HG03108 (cell line): Measurements from ENCODE around the gene HORMAD2.

Experiments
- ATAC-seq: cut with Tn5 transposase; IDR thresholded peaks from one replicate; pipeline ENCODE4 v1.9.1; 2021; ENCODE audit warnings: moderate library complexity; ENCODE audit not compliant: unreplicated experiment

HORMAD2 gene

DNA sequence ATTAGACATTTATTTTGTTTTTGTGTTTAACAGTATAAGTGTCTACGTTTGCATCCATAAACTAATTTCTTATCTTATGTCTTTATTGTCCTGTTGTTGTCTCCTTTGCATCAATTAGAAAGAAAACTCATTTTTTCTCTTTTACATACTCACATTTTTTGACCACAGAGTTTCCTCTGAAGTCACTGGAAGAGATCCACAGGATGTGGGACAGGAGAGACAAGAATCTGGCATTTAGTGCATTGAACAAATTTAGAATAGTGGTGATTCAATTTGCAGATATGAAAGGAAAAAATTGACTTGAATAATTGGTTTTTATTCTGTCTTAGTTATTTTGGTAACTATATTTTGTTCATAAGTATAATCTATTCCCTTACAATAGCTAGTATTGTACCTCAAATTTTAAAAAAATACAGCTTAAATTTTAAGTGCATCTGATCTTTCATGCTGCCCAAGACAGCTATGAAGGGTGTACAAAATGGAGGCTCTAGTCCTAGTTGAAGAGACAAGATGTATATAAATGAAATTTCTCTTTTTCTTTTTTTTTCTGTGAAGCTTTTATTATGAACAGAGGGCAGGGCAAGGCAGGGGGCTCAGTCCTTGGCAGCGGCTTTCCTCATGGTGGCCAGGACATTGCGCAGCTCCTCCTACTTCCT, 24.4 kb downstream of the HORMAD2 start:
- no peak for ATAC-seq

- ATAC-seq: no peak
Measured at GRCh38 chr22:30105483-30105882, 25.2 kb downstream of the HORMAD2 start.

DNA sequence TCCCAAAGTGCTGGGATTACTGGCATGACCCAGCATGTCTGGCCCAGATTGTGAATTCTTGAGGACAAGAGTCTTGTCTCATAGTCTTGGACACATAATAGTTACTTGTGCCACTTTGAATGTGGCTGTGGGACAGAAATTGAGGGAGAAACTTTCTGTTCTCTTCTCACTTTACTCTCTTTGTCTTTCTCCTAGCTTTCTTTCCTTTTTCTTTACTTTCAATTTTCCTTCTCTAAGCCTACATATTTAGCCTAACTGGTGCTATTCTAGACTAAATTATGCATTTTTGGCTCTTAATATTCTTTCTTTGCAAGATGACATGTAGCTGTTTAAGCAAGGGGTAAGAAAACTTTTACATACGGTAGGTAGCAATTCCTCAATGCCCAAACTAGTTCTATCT, 33.2 kb downstream of the HORMAD2 start:
- no peak for ATAC-seq

DNA sequence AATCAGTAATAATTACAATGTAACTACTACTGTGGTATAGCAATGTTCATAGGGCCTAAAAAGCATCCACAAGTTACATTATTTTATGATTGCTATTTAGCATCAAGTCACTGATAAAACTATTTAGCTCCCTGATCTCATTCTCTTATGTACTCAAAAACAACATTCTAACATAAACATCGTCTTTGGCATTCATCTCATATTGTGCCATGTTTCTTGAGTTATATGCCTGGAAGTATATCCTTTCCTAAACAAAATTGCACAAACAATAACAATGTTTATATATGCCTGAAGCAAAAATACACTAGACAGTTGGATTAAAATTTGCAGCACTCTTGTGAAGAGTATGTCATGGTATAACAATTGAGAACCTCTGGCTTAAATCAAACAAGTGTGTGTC, 34.1 kb downstream of the HORMAD2 start:
- ATAC-seq: no peak

GRCh38 chr22:30115705-30116104, 35.4 kb downstream of the HORMAD2 start:
- ATAC-seq: no peak

- ATAC-seq: no peak
Measured at GRCh38 chr22:30116362-30117117, 36.3 kb downstream of the HORMAD2 start.

DNA sequence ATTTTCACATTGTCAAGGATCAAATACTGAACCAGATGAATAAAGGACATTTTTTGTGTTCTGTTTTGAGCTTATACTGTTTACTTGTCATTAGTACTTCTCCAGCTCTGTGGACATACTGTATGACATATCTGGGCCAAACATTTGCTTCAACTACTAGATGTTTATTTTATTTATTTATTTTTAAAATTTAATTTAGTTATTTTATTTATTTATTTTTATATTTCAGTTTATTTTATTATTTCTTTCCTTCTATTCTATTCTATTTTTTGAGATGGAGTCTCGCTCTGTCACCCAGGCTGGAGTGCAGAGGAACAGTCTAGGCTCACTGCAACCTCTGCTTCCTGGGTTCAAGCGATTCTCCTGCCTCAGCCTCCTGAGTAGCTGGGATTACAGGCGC, 37.0 kb downstream of the HORMAD2 start:
- ATAC-seq: no peak

- ATAC-seq: no peak
Measured at GRCh38 chr22:30118291-30118690, 38.0 kb downstream of the HORMAD2 start.

GRCh38 chr22:30121960-30122359, 41.7 kb downstream of the HORMAD2 start:
- no peak for ATAC-seq

DNA sequence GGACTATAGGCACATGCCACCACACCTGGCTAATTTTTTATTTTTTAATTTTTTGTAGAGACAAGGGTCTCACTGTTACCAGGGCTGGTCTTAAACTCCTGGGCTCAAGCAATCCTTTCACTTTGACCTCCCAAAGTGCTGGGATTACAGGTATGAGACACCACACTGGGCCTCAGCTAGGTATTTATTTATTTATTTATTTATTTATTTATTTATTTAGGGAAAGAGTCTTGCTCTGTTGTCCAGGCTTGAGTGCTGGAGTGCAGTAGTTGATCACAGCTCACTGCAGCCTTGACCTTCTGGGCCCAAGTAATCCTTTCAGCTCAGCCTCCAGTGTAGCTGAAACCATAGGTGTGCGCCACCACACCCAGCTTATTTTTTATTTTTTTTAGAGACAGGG, 43.2 kb downstream of the HORMAD2 start:
- no peak for ATAC-seq

DNA sequence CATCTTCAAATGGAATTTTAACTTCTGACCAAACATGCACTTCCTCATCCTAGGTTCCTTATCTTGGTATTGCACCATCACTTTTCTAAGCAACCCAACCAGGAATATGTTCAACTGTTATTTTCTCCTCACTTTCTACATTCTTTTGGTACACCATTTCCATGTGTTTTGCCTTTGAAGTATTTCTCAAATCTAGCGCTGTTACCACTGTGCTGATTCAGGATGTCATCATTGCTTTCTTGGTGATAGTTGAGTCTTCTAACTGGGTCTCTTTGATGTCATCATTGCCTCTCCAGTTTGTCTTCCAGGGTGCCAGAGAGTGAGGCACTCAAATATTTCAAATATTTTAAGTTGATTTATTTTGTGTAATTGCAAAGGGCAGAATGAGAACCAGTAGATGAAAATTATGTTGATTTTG, 47.5 kb downstream of the HORMAD2 start:
- no peak for ATAC-seq

DNA sequence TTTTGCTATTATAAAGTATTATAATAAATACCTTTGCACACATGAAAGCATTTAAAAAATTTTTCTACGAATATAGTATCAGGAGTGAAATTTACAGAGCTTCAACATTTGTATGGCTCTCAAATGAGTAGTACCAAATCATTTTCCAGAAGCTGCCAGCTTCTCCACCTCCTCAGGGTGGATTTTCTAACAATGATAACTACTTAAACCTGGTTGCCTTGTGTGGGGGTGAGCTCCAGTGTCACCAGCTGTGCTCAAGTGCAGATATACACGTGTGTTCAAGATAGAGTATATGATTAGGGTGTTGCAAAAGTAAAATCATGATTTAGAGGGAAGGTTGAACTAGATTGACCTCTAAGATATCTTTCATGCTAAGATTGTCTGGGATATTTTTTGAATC, 48.2 kb downstream of the HORMAD2 start:
- no peak for ATAC-seq

GRCh38 chr22:30129636-30130035, 49.4 kb downstream of the HORMAD2 start:
- no peak for ATAC-seq

DNA sequence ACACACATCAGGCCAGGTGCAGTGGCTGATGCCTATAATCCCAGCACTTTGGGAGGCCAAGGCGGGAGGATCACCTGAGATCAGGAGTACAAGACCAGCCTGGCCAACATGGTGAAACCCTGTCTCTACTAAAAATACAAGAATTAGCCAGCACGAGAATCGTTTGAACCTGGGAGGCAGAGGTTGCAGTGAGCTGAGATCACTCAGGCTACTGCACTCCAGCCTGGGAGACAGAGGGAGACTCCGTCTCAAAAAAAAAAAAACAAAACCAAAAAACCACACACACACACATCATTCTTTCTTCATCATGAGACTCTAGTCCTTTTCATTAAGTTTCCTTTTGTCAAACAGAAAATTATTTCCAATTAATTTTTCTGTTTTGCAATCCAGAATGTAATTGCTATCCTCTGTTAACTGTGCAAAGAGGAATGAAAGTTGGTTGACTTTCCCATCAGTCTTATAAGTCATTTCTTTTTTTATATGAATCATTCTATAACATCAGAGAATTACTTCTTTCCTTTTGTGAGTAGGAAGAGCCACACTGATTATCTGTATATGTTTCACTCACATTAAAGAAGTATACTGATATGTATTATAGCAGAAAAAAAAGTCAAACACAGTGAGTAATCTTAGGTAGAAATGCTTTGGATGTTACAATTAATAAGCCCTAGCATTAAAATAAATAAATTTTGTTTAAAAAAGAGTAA, 52.2 kb downstream of the HORMAD2 start:
- no peak for ATAC-seq

DNA sequence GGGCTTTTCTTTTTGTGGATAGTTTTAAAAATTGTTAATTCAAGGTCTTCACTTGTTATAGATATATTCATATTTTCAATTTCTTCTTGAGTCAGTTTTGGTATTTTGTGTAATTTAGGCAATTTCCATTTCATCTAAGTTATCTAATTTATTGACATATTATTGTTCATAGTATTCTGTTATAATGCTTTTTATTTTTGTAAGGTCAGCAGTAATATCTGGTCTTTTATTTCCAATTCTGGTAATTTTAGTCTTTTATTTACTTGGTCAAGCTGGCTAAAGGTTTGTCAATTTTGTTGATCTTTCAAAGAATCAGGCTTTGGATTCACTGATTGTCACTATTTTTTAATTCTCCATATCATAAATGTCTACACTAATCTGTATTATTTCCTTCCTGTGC, 60.1 kb downstream of the HORMAD2 start:
- no peak for ATAC-seq

- ATAC-seq: no peak
Measured at GRCh38 chr22:30143265-30143664, 63.0 kb downstream of the HORMAD2 start.

DNA sequence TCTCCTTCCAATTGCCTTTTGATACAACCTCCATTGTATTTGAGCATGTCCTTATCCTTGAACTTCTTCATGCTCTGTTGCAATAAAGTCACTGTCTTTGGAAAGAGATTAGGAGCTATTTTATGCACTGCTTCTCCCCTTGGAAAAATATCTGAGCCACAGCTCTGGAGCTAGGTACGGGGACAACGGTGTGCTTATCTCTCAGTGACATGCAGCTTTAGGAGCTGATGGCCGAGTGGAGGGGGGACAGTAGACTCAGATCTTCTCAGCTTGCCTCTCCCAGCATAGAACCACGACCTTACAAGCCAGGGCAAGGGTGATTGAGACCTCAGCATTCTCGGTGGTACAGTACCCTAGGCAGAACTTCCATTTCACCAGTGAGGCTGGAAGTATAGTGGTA, 64.1 kb downstream of the HORMAD2 start:
- no peak for ATAC-seq

DNA sequence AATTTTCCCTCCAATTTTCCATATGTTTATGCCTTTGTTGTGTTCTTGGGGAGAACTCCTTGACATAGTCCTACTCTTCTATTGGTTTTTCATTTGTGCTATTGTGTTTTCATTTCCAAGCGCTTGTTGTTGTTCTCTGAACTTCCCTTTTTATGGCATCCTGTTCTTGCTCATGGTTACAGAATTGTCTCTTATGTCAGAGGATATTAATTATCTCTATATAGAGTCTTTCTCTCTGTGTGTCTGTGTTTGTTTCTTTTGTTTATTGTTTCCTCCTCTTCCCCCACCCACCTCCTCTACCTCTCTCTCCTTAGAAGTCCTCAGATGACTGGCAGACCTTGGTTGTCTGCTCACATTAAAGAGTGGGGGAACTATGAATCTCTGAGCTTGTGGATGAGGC, 69.9 kb downstream of the HORMAD2 start:
- no peak for ATAC-seq

DNA sequence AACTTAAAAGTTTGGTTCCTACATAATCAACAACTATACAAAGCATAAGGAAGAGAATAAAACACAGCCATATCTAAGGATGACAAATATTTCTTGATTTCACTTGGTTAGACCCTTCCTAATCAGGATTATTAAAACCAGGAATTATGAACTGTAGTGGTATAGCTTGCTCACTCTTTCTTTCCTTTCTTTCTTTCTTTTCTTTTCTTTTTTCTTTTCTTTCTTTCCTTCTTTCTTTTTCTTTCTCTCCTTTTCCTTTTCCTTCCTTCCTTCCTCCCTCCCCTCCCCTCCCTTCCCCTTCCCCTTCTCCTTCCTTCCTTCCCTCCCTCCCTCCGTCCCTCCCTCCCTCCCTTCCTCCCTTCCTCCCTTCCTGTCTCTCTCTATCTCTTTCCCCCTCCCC, 78.0 kb downstream of the HORMAD2 start:
- ATAC-seq: no peak

- no peak for ATAC-seq
Measured at GRCh38 chr22:30158744-30159500, 78.7 kb downstream of the HORMAD2 start.

DNA sequence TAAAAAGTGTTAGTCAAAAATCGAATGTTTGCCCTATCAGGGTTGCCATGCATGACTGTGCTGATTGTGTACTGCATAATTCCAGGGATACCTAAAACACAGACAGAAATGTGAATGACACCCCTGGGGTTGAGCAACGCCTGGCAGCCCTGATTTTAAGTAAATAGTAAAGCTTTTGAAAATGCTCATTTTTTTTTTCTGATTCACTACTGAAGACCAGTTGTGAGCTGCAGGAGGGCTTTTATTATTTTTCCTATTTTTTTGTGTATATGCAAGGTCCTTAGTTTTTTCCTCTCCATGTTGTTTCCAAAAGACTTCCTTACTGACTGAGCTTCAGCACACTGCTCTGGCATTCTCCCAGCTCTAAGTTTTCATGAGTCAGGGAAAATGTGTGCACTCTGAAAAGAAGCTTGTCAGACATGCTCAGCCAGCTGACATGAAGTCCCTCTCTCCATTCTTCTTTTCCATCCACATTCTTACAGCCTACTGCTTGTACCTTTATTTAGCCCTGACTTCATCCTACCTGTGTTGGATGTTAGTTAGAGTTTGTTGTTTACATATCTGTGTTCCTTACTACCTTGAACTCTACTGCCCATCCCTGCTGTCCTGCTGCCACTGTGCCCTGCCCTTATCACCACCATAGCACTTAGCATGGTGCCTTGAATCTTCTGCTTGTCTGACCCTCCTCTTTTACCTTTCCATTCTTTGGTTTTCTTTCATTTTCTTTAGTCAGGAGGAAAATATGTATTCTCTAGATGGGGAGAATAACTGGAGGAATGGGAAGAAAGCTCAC, 79.5 kb downstream of the HORMAD2 start:
- ATAC-seq: no peak
